HL-60 (cell line): ENCODE results near the gene AKAP12.

Experiments
- DNase-seq, 2 experiments: peaks; one replicate each; pipeline ENCODE4 v3.0.0-alpha.2; 2010 to 2020; ENCODE audit warnings: low read depth in 1 of 2, low spot score in 1 of 2
- H3K27ac ChIP-seq: fragments of 250-450 bp; sonication (Bioruptor Pico); replicated peaks from 2 replicates; pipeline ENCODE4 v1.5.1; 2020; ENCODE audit warnings: mild to moderate bottlenecking, moderate library complexity
- H3K27me3 ChIP-seq: fragments of 250-450 bp; sonication (Bioruptor Pico); 2 replicates; pipeline ENCODE4 v1.5.1; 2021; ENCODE audit warnings: mild to moderate bottlenecking, moderate library complexity; ENCODE audit not compliant: insufficient read depth, poor library complexity, severe bottlenecking
- H3K4me3 ChIP-seq: replicated peaks from 2 replicates; pipeline ENCODE4 v1.5.1; 2011; ENCODE audit warnings: mild to moderate bottlenecking, control low read depth, low read length; ENCODE audit not compliant: insufficient read depth
- GABPA ChIP-seq: IDR thresholded peaks from 2 replicates; pipeline ENCODE4 v1.6.1; 2012; ENCODE audit warnings: low read depth
- POLR2AphosphoS5 ChIP-seq: IDR thresholded peaks from 2 replicates; pipeline ENCODE4 v1.6.1; 2012; ENCODE audit warnings: low read depth
- SPI1 ChIP-seq: IDR thresholded peaks from 2 replicates; pipeline ENCODE4 v1.6.1; 2012; ENCODE audit warnings: low read depth, mild to moderate bottlenecking, borderline replicate concordance
- TF ChIP-seq, protein P1 (sequence below): IDR thresholded peaks from 2 replicates; pipeline ENCODE4 v1.6.1; 2012; ENCODE audit warnings: low read depth; ENCODE audit not compliant: insufficient replicate concordance
- TF ChIP-seq, protein P2 (sequence below): IDR thresholded peaks from one replicate; pipeline ENCODE4 v1.5.1; 2011; ENCODE audit warnings: low read length, control low read depth, inconsistent platforms; ENCODE audit not compliant: insufficient read depth

The AKAP12 gene

DNA sequence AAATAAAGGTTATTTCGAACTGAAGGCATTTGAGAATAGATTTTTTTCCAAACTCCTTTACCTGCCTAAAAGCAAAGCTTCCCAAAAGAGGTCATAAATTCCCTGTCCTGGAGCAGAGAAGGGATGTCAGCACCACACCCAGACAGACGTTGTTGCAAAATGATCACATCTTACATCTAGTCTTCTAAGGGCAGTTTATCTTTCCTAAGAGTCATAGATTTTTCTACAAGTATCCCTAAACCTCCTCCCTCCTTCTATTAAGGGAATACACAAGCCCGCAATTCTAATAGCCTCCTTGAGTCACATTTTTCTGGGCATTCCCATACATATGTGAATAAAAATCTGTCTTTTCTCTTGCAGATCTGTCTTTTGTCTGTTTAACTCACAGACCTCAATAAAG is 20.6 kb upstream of the AKAP12 start:
- H3K4me3 ChIP-seq = no peak overlapping the region

DNA sequence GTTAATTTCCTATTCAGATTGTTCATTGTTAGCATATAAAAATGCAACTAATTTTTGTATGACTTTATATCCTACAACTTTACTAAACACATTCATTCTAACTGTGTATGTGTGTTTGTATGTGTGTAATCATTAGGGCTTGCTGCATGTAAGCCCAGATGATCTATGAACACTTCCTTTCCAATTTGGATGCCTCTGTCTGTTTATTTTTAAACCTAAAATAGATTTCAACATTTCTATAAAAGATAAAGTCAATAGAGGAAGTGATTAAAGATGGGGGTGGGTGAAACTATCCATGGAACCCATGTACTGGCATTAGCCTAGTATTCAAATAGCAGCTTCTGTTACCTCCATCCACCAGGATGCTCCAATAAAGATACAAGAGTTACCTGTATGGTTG is 15.7 kb upstream of the AKAP12 start:
- TF ChIP-seq GABPA (no peak), POLR2AphosphoS5 (no peak), SPI1 (no peak)
- TF ChIP-seq, protein P1, sequence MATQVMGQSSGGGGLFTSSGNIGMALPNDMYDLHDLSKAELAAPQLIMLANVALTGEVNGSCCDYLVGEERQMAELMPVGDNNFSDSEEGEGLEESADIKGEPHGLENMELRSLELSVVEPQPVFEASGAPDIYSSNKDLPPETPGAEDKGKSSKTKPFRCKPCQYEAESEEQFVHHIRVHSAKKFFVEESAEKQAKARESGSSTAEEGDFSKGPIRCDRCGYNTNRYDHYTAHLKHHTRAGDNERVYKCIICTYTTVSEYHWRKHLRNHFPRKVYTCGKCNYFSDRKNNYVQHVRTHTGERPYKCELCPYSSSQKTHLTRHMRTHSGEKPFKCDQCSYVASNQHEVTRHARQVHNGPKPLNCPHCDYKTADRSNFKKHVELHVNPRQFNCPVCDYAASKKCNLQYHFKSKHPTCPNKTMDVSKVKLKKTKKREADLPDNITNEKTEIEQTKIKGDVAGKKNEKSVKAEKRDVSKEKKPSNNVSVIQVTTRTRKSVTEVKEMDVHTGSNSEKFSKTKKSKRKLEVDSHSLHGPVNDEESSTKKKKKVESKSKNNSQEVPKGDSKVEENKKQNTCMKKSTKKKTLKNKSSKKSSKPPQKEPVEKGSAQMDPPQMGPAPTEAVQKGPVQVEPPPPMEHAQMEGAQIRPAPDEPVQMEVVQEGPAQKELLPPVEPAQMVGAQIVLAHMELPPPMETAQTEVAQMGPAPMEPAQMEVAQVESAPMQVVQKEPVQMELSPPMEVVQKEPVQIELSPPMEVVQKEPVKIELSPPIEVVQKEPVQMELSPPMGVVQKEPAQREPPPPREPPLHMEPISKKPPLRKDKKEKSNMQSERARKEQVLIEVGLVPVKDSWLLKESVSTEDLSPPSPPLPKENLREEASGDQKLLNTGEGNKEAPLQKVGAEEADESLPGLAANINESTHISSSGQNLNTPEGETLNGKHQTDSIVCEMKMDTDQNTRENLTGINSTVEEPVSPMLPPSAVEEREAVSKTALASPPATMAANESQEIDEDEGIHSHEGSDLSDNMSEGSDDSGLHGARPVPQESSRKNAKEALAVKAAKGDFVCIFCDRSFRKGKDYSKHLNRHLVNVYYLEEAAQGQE = no peak
- TF ChIP-seq, protein P2, sequence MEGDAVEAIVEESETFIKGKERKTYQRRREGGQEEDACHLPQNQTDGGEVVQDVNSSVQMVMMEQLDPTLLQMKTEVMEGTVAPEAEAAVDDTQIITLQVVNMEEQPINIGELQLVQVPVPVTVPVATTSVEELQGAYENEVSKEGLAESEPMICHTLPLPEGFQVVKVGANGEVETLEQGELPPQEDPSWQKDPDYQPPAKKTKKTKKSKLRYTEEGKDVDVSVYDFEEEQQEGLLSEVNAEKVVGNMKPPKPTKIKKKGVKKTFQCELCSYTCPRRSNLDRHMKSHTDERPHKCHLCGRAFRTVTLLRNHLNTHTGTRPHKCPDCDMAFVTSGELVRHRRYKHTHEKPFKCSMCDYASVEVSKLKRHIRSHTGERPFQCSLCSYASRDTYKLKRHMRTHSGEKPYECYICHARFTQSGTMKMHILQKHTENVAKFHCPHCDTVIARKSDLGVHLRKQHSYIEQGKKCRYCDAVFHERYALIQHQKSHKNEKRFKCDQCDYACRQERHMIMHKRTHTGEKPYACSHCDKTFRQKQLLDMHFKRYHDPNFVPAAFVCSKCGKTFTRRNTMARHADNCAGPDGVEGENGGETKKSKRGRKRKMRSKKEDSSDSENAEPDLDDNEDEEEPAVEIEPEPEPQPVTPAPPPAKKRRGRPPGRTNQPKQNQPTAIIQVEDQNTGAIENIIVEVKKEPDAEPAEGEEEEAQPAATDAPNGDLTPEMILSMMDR = no peak
- no peak for DNase-seq

More for the DNA sequence above, 20.6 kb upstream of the AKAP12 start:
- no peak overlapping the region for H3K27ac ChIP-seq
- DNase-seq = no peak
- TF ChIP-seq SPI1 (no peak), GABPA (no peak), POLR2AphosphoS5 (no peak)
- TF ChIP-seq, protein P2 = no peak
- TF ChIP-seq, protein P1 = no peak
- no peaks in the 10 kb centered on the region for H3K27me3 ChIP-seq

DNA sequence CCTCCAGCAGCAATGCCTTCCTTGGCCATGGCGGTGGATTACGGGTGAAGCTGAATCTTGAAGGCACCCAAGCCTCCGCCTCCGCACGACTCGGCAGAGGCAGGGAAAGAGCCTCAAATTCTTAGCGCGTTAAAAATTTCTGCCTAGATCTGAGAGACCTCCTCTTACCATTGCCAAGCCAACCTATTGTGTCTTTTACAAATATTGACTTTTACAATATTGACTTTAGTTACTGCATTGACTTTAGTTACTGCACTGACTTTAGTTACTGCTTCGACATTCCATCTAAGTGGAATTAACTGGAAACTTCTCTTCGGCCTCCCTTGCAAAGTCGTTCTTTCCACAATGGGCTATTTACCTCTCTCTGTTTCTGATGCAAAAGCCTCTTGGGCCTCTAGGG is 13.8 kb upstream of the AKAP12 start:
- no peaks in the 10 kb centered on the region for H3K27me3 ChIP-seq
- TF ChIP-seq GABPA = no peak
- TF ChIP-seq SPI1 = no peak
- TF ChIP-seq, protein P2 = no peak
- TF ChIP-seq, protein P1 = no peak
- no peak for TF ChIP-seq POLR2AphosphoS5
- no peak overlapping the region for H3K27ac ChIP-seq
- no peak for DNase-seq
- H3K4me3 ChIP-seq = no peak overlapping the region

More for the DNA sequence above, 15.7 kb upstream of the AKAP12 start:
- Histone ChIP-seq H3K4me3 (no peak overlapping the region), H3K27ac (no peak overlapping the region), H3K27me3 (no peaks in the 10 kb centered on the region)
